Body of pancreas (tissue), 4 donors: ENCODE measurements around the gene HADHB. TPM values are rescaled to one million over a fixed set of nuclear protein-coding genes. Genes with fewer than 3 reads are reported as not detected.

Experiments
- ATAC-seq: fragments of 150-250 bp; one replicate; pipeline ENCODE4 v1.9.1; 2016
- DNase-seq, 4 donors: peaks; one replicate each; pipeline ENCODE4 v3.0.0-alpha.2; 2019
- H3K27ac ChIP-seq, 4 donors: fragments of 200-600 bp; sonication (generic); 1 replicate in 3 of 4; 2 replicates in 1 of 4; pipeline versions ENCODE4 v1.5.1 to v1.6.1; 2016 to 2019; ENCODE audit warnings: mild to moderate bottlenecking in 1 of 4, mixed read lengths in 1 of 4, moderate library complexity in 1 of 4
- H3K27me3 ChIP-seq, 2 donors: fragments of 200-600 bp; sonication (generic); one replicate each; pipeline ENCODE4 v1.6.0; 2016; ENCODE audit warnings: mild to moderate bottlenecking in 1 of 2
- H3K36me3 ChIP-seq, 2 donors: fragments of 200-600 bp; sonication (generic); replicated peaks in 1 of 2; 2 replicates each; pipeline ENCODE4 v1.5.1; 2016; ENCODE audit warnings: low read depth in 2 of 2; ENCODE audit not compliant: insufficient read depth in 1 of 2
- H3K4me1 ChIP-seq: fragments of 200-600 bp; sonication (generic); one replicate; pipeline ENCODE4 v1.6.0; 2016
- H3K4me3 ChIP-seq, 2 donors: fragments of 200-600 bp; sonication (generic); 1 replicate in 1 of 2; 2 replicates in 1 of 2; pipeline ENCODE4 v1.5.1; 2016 to 2019
- H3K9me3 ChIP-seq, 3 donors: fragments of 200-600 bp; sonication (generic); 1 replicate in 2 of 3; 2 replicates in 1 of 3; pipeline ENCODE4 v1.5.1; 2016
- POLR2A ChIP-seq, 3 donors: fragments of 450-650 bp; IDR thresholded peaks; one replicate each; pipeline ENCODE4 v1.6.1; 2016; ENCODE audit warnings: antibody characterized with exemption in 3 of 3, mild to moderate bottlenecking in 2 of 3
- WGBS, 2 donors: methylation state at CpG; one replicate each; pipeline ENCODE4 v1.1.5; 2017; 5-methylcytosine and 5-hydroxymethylcytosine counted together
- intact Hi-C: fragments of 100-400 bp; cut with DNase I; formaldehyde crosslinking; loops from one replicate; pipeline ENCODE4 v1.15.1; 2023
- total RNA-seq, 2 donors: library from RNA; depleted of rRNA; stranded (reverse); fragments of >200 nt; gene quantifications; one replicate each; pipeline ENCODE4 v1.1.0, GENCODE V29; 2016
- TF ChIP-seq, protein P1 (sequence below), 7 experiments: fragments of 450-650 bp in 4 of 7; fragments of 200-600 bp in 3 of 7; sonication (generic) in 3 of 7; IDR thresholded peaks; one replicate each; pipeline ENCODE4 v1.5.1; 2016 to 2019; ENCODE audit warnings: antibody characterized with exemption in 7 of 7

Gene HADHB
- total RNA-seq, 2 donors from 2014 or later, result 108 to 127 TPM

DNA sequence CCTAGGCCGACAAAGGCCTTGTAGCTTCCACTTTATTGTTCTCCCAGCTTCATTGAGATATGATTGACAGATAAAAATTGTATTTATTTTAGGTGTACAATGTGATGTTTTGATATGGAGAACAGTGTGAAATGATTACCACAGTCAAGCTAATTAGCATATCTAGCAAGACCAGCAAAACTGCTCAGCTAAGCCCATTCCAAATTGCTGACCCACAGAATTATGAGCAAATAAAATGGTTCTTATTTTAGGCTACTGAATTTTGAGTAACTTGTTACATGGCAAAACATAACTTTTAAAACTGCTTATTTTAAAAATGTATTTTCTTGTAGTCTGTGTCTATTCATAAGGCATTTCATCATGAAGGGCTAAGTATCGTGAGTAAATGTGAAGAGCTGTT is 92.6 kb downstream of the HADHB start:
- 80 to 83% methylated on average over 2 of the region's 2 CpGs for WGBS, 2 donors
- DNase-seq (no peak), ATAC-seq (no peak)
- Histone ChIP-seq H3K4me1 (peaks cover 7% of the 10 kb centered on the region), H3K36me3 (no peaks in the 10 kb centered on the region), H3K27me3 (no peaks in the 10 kb centered on the region), H3K4me3 (no peak overlapping the region), H3K9me3 (no peaks in the 10 kb centered on the region), H3K27ac (no peak overlapping the region)
- intact Hi-C loops, result no loop called here
- TF ChIP-seq, protein P1, sequence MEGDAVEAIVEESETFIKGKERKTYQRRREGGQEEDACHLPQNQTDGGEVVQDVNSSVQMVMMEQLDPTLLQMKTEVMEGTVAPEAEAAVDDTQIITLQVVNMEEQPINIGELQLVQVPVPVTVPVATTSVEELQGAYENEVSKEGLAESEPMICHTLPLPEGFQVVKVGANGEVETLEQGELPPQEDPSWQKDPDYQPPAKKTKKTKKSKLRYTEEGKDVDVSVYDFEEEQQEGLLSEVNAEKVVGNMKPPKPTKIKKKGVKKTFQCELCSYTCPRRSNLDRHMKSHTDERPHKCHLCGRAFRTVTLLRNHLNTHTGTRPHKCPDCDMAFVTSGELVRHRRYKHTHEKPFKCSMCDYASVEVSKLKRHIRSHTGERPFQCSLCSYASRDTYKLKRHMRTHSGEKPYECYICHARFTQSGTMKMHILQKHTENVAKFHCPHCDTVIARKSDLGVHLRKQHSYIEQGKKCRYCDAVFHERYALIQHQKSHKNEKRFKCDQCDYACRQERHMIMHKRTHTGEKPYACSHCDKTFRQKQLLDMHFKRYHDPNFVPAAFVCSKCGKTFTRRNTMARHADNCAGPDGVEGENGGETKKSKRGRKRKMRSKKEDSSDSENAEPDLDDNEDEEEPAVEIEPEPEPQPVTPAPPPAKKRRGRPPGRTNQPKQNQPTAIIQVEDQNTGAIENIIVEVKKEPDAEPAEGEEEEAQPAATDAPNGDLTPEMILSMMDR (IDR thresholded peaks at IDR 0.05), result no peak
- no peak for TF ChIP-seq POLR2A (IDR thresholded peaks at IDR 0.05)

Other genes with a start within 250 kb of the HADHB start
- gene RAB10, start 210.9 kb upstream of the HADHB start, total RNA-seq, result 100 to 1,000 TPM in 1 of 2 donors, 10 to 100 TPM in 1; 41.5 to 115 TPM
- 1 to 10 TPM; 1.6 TPM for gene GAREM2, start 71.9 kb upstream of the HADHB start, total RNA-seq
- 100 to 1,000 TPM in 1 of 2 donors, 10 to 100 TPM in 1; 98.3 to 110 TPM for gene HADHA, start 307 bp upstream of the HADHB start, total RNA-seq
- gene SELENOI, start 101.2 kb downstream of the HADHB start, total RNA-seq, result 10 to 100 TPM; 10.4 to 31.3 TPM
- not detected for gene ADGRF3, start 101.8 kb downstream of the HADHB start, total RNA-seq
- gene DRC1, start 157.0 kb downstream of the HADHB start, total RNA-seq, result not detected
- gene OTOF, start 233.2 kb downstream of the HADHB start, total RNA-seq, result under 1 TPM in 1 of 2 donors, not detected in 1; 0.26 TPM